Right lobe of liver (tissue), 6 donors: ENCODE measurements around the gene IGSF21. TPM values are rescaled to one million over a fixed set of nuclear protein-coding genes. Genes with fewer than 3 reads are reported as not detected.

Source experiments
- ATAC-seq, 4 donors: fragments of 200-7000 bp; cut with Tn5 transposase; one replicate each; pipeline ENCODE4 v1.9.1; 2020; ENCODE audit warnings: mild to moderate bottlenecking in 4 of 4, moderate library complexity in 4 of 4
- DNase-seq, 3 donors: peaks; one replicate each; pipeline ENCODE4 v3.0.0-alpha.2; 2020
- H3K27ac ChIP-seq, 3 donors: fragments of 200-600 bp; one replicate each; pipeline ENCODE4 v1.8.0; 2022
- H3K27me3 ChIP-seq, 2 donors: fragments of 200-600 bp; one replicate each; pipeline ENCODE4 v1.8.0; 2022
- H3K36me3 ChIP-seq, 4 donors: fragments of 200-600 bp; sonication (generic) in 1 of 4; one replicate each; pipeline versions ENCODE4 v1.5.1 to v1.8.0; 2017 to 2022; ENCODE audit warnings: control low read depth in 1 of 4
- H3K4me1 ChIP-seq, 4 donors: fragments of 200-600 bp; sonication (generic) in 1 of 4; one replicate each; pipeline versions ENCODE4 v1.5.1 to v1.8.0; 2017 to 2022; ENCODE audit warnings: control low read depth in 1 of 4
- H3K4me3 ChIP-seq, 3 donors: fragments of 200-600 bp; one replicate each; pipeline ENCODE4 v1.8.0; 2022
- H3K9me3 ChIP-seq, 4 donors: fragments of 200-600 bp; sonication (generic) in 1 of 4; one replicate each; pipeline versions ENCODE4 v1.5.1 to v1.8.0; 2017 to 2022; ENCODE audit warnings: control low read depth in 1 of 4
- POLR2A ChIP-seq: fragments of 450-650 bp; IDR thresholded peaks from one replicate; pipeline ENCODE4 v1.6.1; 2017; ENCODE audit warnings: antibody characterized with exemption, mild to moderate bottlenecking
- WGBS: methylation state at CpG from one replicate; pipeline ENCODE4 v1.1.6; 2018; ENCODE audit warnings: low coverage, low lambda C conversion rate; ENCODE audit not compliant: insufficient coverage; ENCODE audit errors: missing lambda C conversion rate; 5-methylcytosine and 5-hydroxymethylcytosine counted together
- intact Hi-C, 2 donors: fragments of 100-400 bp; cut with DNase I; formaldehyde crosslinking; loops; one replicate each; pipeline versions ENCODE4 v1.11.2 to v1.14.1; 2022
- total RNA-seq, 6 experiments: library from RNA; depleted of rRNA in 2 of 6; stranded (reverse); fragments of >200 nt in 2 of 6; fragmentation: NEBNext Ultra II Directional in 3 of 6; extraction: Animal tissue kit (Norgen Biotek cat#: 25700) in 3 of 6; gene quantifications; one replicate each; pipeline versions ENCODE4 v1.1.0 to v1.2.4, GENCODE V29; 2016 to 2023
- TF ChIP-seq, protein P1 (sequence below), 4 donors: fragments of 200-600 bp in 3 of 4; fragments of 450-650 bp in 1 of 4; IDR thresholded peaks; one replicate each; pipeline versions ENCODE4 v1.5.1 to v1.8.0; 2016 to 2022; ENCODE audit warnings: antibody characterized with exemption in 4 of 4, mild to moderate bottlenecking in 2 of 4
- donor health status: DM: no; HTN: yes; CAD: no.
- donor health status: DM: no; HTN: no; CAD: no.
- donor health status: DM: no; HTN: no; CAD: no.
- donor health status: DM: no; HTN: yes; CAD: no.
- donor health status: DM: no; HTN: yes; CAD: no.

IGSF21 gene
- total RNA-seq, 6 experiments from 2014 or later = 0.34 to 2.0 (median 0.71) TPM

DNA sequence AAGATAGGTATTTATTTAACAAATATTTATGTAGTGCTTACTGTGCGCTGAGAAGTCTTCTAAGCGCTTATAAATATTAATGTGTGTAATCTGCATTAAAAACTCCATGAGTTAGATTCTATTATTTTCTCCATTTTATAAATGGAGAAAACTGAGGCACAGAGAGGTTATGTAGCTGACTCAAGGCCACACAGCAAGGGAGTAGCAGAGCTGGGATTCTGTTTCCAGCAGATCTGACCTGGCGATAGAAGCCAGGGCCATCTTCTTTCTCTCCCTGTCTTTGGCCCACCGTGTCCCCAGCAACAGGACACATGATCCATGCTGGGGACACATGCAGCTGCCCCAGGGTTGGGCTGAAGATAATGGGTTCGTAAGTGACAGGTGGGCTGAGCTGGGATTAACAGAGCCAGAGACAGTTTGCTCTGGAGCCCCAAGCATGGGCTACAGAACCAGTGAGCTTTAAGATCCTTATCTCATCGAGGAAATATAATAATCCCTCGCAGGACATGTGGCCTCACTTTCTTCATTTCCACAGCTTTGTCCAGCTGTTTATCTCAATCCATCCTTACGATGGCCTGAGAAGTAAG, 30.3 kb downstream of the IGSF21 start:
- H3K27ac ChIP-seq = no peak overlapping the region
- no peak overlapping the region for H3K4me3 ChIP-seq
- no peaks in the 10 kb centered on the region for H3K27me3 ChIP-seq
- no peaks in the 10 kb centered on the region for H3K4me1 ChIP-seq
- intact Hi-C loops = no loop called here
- WGBS = 60% methylated on average over 3 of the region's 8 CpGs
- H3K36me3 ChIP-seq = no peaks in the 10 kb centered on the region
- DNase-seq (no peak), ATAC-seq (no peak)
- TF ChIP-seq POLR2A = no peak
- TF ChIP-seq, protein P1, sequence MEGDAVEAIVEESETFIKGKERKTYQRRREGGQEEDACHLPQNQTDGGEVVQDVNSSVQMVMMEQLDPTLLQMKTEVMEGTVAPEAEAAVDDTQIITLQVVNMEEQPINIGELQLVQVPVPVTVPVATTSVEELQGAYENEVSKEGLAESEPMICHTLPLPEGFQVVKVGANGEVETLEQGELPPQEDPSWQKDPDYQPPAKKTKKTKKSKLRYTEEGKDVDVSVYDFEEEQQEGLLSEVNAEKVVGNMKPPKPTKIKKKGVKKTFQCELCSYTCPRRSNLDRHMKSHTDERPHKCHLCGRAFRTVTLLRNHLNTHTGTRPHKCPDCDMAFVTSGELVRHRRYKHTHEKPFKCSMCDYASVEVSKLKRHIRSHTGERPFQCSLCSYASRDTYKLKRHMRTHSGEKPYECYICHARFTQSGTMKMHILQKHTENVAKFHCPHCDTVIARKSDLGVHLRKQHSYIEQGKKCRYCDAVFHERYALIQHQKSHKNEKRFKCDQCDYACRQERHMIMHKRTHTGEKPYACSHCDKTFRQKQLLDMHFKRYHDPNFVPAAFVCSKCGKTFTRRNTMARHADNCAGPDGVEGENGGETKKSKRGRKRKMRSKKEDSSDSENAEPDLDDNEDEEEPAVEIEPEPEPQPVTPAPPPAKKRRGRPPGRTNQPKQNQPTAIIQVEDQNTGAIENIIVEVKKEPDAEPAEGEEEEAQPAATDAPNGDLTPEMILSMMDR (IDR thresholded peaks at IDR 0.05) = no peak
- H3K9me3 ChIP-seq = no peaks in the 10 kb centered on the region

DNA sequence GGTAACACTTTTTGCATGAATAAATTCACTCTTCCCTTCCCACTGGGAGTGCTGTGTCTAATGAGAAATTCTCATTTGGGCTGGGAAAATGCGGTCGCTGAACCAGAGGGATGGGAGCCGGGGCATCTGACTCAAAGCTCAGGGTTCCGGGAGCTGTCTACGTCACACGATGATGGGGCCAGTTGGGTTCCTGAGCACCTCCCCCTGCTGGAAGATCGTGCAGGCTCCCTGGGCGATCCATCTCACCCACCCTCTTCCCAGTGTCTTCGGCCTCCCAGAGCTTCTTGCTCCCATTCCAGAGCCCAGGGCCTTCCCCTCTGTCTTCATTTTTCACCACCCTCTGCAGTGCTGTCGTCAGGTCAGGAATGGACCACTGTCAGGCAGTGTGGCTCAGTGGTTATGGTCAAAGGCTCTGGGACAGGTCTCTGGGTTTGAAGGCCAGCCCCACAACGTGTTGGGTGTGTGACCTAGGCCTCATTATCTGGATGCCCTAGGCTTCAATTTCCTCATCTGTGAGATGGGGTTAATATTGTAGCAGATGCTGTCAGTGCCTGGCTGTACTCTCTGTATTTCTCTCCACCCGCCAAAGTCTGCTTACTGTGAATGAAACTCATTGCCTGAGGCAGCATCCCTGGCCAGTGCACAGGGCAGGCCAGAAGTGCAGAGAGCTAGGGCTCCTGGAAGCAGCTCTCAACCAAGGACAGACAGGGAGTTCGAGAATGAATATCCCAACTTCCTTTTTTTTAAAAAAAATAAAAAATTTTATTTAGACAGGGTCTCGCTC, 31.8 kb downstream of the IGSF21 start:
- no peak for ATAC-seq
- Histone ChIP-seq H3K9me3 (no peaks in the 10 kb centered on the region), H3K4me3 (no peak overlapping the region), H3K27ac (no peak overlapping the region), H3K36me3 (no peaks in the 10 kb centered on the region), H3K27me3 (no peaks in the 10 kb centered on the region), H3K4me1 (no peaks in the 10 kb centered on the region)
- 59% methylated on average over 12 of the region's 14 CpGs for WGBS
- no peak for DNase-seq
- intact Hi-C loops = no loop called here
- TF ChIP-seq, protein P1 (IDR thresholded peaks at IDR 0.05) = no peak
- TF ChIP-seq POLR2A = no peak

DNA sequence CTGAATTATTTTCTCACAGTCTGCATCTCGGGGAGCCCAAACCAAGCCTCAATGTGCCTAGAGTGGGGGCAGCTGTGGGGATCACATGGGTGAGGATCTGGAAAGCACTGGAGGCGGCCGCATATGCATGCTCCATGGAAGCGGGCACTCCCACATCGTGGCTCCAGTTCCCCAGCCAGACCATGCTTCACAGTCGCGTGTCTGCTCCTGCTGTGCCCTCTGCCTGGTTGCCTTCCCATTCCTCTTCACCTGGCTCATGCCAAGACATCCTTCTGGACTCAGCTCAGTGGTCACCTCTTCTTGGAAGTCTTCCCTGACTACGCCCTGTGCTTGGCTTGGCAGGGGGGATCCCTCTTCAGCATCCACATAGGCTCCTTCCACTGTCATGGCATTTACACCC, 32.8 kb downstream of the IGSF21 start:
- DNase-seq = no peak
- no peaks in the 10 kb centered on the region for H3K9me3 ChIP-seq
- no peaks in the 10 kb centered on the region for H3K27me3 ChIP-seq
- intact Hi-C loops = no loop called here
- no peak overlapping the region for H3K27ac ChIP-seq
- no peaks in the 10 kb centered on the region for H3K36me3 ChIP-seq
- no peak overlapping the region for H3K4me3 ChIP-seq
- WGBS = 80% methylated on average over 1 of the region's 8 CpGs
- H3K4me1 ChIP-seq = no peaks in the 10 kb centered on the region
- no peak for TF ChIP-seq POLR2A
- TF ChIP-seq, protein P1 (IDR thresholded peaks at IDR 0.05) = no peak
- ATAC-seq = no peak

DNA sequence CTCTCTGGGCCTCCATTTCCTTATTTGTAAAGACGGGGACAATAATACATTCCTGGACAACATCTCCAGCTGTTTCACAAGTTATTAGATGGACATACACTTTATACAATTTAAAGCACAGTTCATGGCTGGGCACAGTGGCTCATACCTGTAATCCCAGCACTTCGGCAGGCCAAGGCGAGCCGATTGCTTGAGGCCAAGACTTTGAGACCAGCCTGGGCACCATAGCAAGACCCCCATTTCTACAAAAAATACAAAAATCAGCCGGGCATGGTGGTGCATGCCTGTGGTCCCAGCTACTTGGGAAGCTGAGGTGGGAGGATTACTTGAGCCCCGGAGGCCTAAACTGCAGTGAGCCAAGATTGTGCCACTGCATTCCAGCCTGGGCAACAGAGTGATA, 34.1 kb downstream of the IGSF21 start:
- intact Hi-C loops = no loop called here
- no peaks in the 10 kb centered on the region for H3K4me1 ChIP-seq
- no peaks in the 10 kb centered on the region for H3K27me3 ChIP-seq
- H3K27ac ChIP-seq = no peak overlapping the region
- no peak overlapping the region for H3K4me3 ChIP-seq
- TF ChIP-seq, protein P1 (IDR thresholded peaks at IDR 0.05) = no peak
- TF ChIP-seq POLR2A = no peak
- DNase-seq = no peak
- no peak for ATAC-seq
- no peaks in the 10 kb centered on the region for H3K36me3 ChIP-seq
- 69% methylated on average over 6 of the region's 6 CpGs for whole genome bisulfite sequencing
- H3K9me3 ChIP-seq = no peaks in the 10 kb centered on the region
